ENCODE data around the gene ULK3. TPM values are rescaled to one million over a fixed set of nuclear protein-coding genes. Genes with fewer than 3 reads are reported as not detected.

ULK3 gene
- total RNA-seq, 1 donor from 2014 or later = 17.4 TPM

GRCh38 chr15:74808840-74809229, 34.1 kb downstream of the ULK3 start:
- H3K36me3 ChIP-seq (ENCODE audit: control insufficient read depth, insufficient read depth, low read length) = no peaks in the 10 kb centered on the region
- DNase-seq (ENCODE audit: low read depth) (no peak), FAIRE-seq (no peak)
- H3K27me3 ChIP-seq (ENCODE audit: control insufficient read depth, insufficient read depth, low read length) = no peaks in the 10 kb centered on the region
- TF ChIP-seq, protein P1, sequence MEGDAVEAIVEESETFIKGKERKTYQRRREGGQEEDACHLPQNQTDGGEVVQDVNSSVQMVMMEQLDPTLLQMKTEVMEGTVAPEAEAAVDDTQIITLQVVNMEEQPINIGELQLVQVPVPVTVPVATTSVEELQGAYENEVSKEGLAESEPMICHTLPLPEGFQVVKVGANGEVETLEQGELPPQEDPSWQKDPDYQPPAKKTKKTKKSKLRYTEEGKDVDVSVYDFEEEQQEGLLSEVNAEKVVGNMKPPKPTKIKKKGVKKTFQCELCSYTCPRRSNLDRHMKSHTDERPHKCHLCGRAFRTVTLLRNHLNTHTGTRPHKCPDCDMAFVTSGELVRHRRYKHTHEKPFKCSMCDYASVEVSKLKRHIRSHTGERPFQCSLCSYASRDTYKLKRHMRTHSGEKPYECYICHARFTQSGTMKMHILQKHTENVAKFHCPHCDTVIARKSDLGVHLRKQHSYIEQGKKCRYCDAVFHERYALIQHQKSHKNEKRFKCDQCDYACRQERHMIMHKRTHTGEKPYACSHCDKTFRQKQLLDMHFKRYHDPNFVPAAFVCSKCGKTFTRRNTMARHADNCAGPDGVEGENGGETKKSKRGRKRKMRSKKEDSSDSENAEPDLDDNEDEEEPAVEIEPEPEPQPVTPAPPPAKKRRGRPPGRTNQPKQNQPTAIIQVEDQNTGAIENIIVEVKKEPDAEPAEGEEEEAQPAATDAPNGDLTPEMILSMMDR (IDR thresholded peaks at IDR 0.05; ENCODE audit: insufficient read depth, low read length, severe bottlenecking) = no peak
- no peak overlapping the region for H3K4me3 ChIP-seq (ENCODE audit: low read depth, low read length)

DNA sequence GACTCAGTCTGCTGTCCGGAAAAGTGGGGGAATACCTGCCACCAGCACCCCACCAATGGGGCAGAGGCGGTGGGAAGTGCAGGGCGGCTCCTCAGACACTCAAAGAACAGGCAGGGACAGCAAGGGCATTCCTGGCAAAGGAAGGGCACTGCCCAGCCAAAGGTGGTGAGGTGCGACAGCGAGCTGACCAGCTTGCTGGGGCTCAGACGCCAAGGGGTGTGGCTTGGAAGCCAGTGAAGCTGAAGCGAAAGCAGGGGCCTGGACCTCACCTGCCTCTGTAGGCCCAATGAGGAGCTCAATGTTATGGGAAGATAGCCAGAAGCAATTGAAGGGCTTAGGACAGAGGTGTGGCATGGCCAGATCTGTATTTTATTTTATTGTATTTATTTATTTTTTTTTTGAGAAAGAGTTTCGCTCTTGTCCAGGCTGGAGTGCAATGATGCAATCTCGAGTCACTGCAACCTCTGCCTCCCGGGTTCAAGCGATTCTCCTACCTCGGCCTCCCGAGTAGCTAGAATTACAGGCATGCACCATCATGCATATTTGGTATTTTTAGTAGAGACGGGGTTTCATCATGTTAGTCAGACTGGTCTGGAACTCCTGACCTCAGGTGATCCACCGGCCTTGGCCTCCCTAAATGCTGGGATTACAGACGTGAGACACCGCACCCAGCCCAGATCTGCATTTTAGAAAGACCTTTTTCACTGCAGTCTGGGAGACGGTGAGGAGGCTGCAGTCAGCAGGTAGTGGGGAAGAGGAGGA, 34.7 kb downstream of the ULK3 start:
- peaks cover 4% of the 10 kb centered on the region for H3K36me3 ChIP-seq (ENCODE audit: control insufficient read depth, insufficient read depth, low read length)
- peak; percentile 61 for DNase-seq (ENCODE audit: low read depth)
- no peak overlapping the region for H3K4me3 ChIP-seq (ENCODE audit: low read depth, low read length)
- FAIRE-seq = no peak
- TF ChIP-seq, protein P1 (IDR thresholded peaks at IDR 0.05; ENCODE audit: insufficient read depth, low read length, severe bottlenecking) = no peak
- no peaks in the 10 kb centered on the region for H3K27me3 ChIP-seq (ENCODE audit: control insufficient read depth, insufficient read depth, low read length)

- FAIRE-seq = no peak
- TF ChIP-seq, protein P1 (IDR thresholded peaks at IDR 0.05; ENCODE audit: insufficient read depth, low read length, severe bottlenecking) = no peak
- Histone ChIP-seq H3K4me3 (ENCODE audit: low read depth, low read length) (no peak overlapping the region), H3K36me3 (ENCODE audit: control insufficient read depth, insufficient read depth, low read length) (peaks cover 8% of the 10 kb centered on the region), H3K27me3 (ENCODE audit: control insufficient read depth, insufficient read depth, low read length) (no peaks in the 10 kb centered on the region)
- DNase-seq (ENCODE audit: low read depth) = no peak
Measured at GRCh38 chr15:74807282-74807681, 35.7 kb downstream of the ULK3 start.

GRCh38 chr15:74804935-74805334, 38.0 kb downstream of the ULK3 start:
- FAIRE-seq = no peak
- peaks cover 25% of the 10 kb centered on the region for H3K36me3 ChIP-seq (ENCODE audit: control insufficient read depth, insufficient read depth, low read length)
- DNase-seq (ENCODE audit: low read depth) = no peak

GRCh38 chr15:74802862-74803447, 40.0 kb downstream of the ULK3 start:
- TF ChIP-seq, protein P1 (IDR thresholded peaks at IDR 0.05; ENCODE audit: insufficient read depth, low read length, severe bottlenecking) = no peak
- FAIRE-seq = no peak
- peaks cover 34% of the 10 kb centered on the region for H3K36me3 ChIP-seq (ENCODE audit: control insufficient read depth, insufficient read depth, low read length)

More at GRCh38 chr15:74804935-74805334, 38.0 kb downstream of the ULK3 start:
- TF ChIP-seq, protein P1 (IDR thresholded peaks at IDR 0.05; ENCODE audit: insufficient read depth, low read length, severe bottlenecking) = no peak
- Histone ChIP-seq H3K4me3 (ENCODE audit: low read depth, low read length) (no peak overlapping the region), H3K27me3 (ENCODE audit: control insufficient read depth, insufficient read depth, low read length) (no peaks in the 10 kb centered on the region)

More at GRCh38 chr15:74802862-74803447, 40.0 kb downstream of the ULK3 start:
- no peak for DNase-seq (ENCODE audit: low read depth)
- Histone ChIP-seq H3K4me3 (ENCODE audit: low read depth, low read length) (no peak overlapping the region), H3K27me3 (ENCODE audit: control insufficient read depth, insufficient read depth, low read length) (no peaks in the 10 kb centered on the region)

All from bronchial epithelial cell (primary cell).